ENCODE data around the gene GRAMD4.

Gene GRAMD4

GRCh38 chr22:46726066-46726985 lies 106.1 kb downstream of the GRAMD4 start:
- no peak for DNase-seq (ENCODE audit: low read depth)

- DNase-seq (ENCODE audit: low read depth), result no peak
These were observed 106.8 kb downstream of the GRAMD4 start for GRCh38 chr22:46726986-46727317.

GRCh38 chr22:46727813-46728364 lies 107.7 kb downstream of the GRAMD4 start:
- DNase-seq (ENCODE audit: low read depth), result no peak

GRCh38 chr22:46728470-46728869 lies 108.3 kb downstream of the GRAMD4 start:
- no peak for DNase-seq (ENCODE audit: low read depth)

All from activated gamma-delta T cell treated with anti-CD3 and anti-CD28 coated beads, Interleukin-2, amount 50 U/mL, for 16 hours (primary cell).